ENCODE data around the gene TSPAN9. TPM values are rescaled to one million over a fixed set of nuclear protein-coding genes. Genes with fewer than 3 reads are reported as not detected.

TSPAN9 gene
- total and polyA plus RNA-seq, 4 donors = 17.4 to 62.9 (median 34.2) TPM

DNA sequence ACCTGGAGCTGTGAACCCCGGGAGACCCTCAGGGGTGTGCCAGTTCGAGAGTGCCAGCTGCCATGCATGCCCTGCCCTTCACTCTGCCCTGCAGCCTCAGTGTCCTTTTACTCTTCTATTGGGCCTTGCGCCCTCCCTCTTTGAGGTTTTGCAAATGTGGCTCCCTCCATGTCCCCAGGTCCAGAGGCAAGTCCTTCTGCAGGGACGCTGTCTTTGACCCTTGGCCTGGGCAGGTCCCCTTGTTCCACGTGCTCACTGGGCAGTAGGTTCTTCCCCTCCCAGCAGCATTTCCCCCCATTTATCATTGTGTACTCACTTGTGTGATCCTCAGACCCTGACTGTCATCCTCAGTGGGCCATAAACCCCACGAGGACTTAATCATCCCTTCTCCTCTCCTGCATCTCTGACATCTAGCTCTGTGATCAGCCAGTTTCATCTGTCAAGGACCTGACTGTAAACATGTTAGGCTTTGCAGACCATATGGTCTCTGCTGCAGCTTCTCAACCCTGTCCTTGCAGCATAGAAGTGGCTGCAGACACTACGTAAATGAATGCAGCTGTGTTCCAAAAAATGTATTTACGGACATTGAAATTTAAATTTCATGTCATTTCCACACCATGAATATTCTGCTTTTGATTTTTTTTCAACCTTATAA lies 36.6 kb downstream of the TSPAN9 start:
- DNase-seq (ENCODE audit: low spot score) = no peak
- H3K4me1 ChIP-seq (ENCODE audit: control insufficient read depth in 4 of 4, insufficient read depth in 4 of 4, low read length in 3 of 4) = peaks cover 2 to 44% (median 32%) of the 10 kb centered on the region in 4 donors
- 66% methylated on average over 8 of the region's 8 CpGs for WGBS

More for the DNA sequence above, 36.6 kb downstream of the TSPAN9 start:
- Histone ChIP-seq H3K36me3 (ENCODE audit: control insufficient read depth in 4 of 4, insufficient read depth in 3 of 4, low read depth in 1 of 4, low read length in 3 of 4) (peaks cover 0 to 3% (median 0%) of the 10 kb centered on the region in 4 donors), H3K9ac (ENCODE audit: low read depth in 1 of 2, low read length in 2 of 2) (no peak overlapping the region), H3K27ac (ENCODE audit: low read depth in 1 of 2, low read length in 2 of 2) (no peak overlapping the region), H3K4me3 (ENCODE audit: low read depth in 1 of 3, low read length in 3 of 3) (no peak overlapping the region), H3K27me3 (ENCODE audit: control insufficient read depth in 4 of 4, insufficient read depth in 4 of 4, low read length in 3 of 4) (no peaks in the 10 kb centered on the region), H3K9me3 (ENCODE audit: control insufficient read depth in 4 of 4, low read length in 3 of 4) (no peaks in the 10 kb centered on the region)
- TF ChIP-seq SP1 (IDR thresholded peaks at IDR 0.05) (peak; percentile 33), CTCF (IDR thresholded peaks at IDR 0.05; ENCODE audit: low read depth, low read length, missing input control) (no peak), GABPA (IDR thresholded peaks at IDR 0.05 in 1 of 2, conservative IDR thresholded peaks at IDR 0.05 in 1 of 2) (no peak), RXRA (IDR thresholded peaks at IDR 0.05) (peak; percentile 48 to 88), NR2F2 (IDR thresholded peaks at IDR 0.05) (no peak), FOXA1 (IDR thresholded peaks at IDR 0.05) (peak; percentile 12), JUND (IDR thresholded peaks at IDR 0.05) (no peak), EGR1 (IDR thresholded peaks at IDR 0.05; ENCODE audit: low read depth in 2 of 2) (no peak), TAF1 (conservative IDR thresholded peaks at IDR 0.05) (no peak), HNF4G (IDR thresholded peaks at IDR 0.05) (peak; percentile 12), RAD21 (IDR thresholded peaks at IDR 0.05) (no peak), FOXA2 (IDR thresholded peaks at IDR 0.05) (no peak), YY1 (IDR thresholded peaks at IDR 0.05) (peak; percentile 62), HNF4A (conservative IDR thresholded peaks at IDR 0.05) (peak; percentile 84 to 95)
- TF ChIP-seq, protein P1, sequence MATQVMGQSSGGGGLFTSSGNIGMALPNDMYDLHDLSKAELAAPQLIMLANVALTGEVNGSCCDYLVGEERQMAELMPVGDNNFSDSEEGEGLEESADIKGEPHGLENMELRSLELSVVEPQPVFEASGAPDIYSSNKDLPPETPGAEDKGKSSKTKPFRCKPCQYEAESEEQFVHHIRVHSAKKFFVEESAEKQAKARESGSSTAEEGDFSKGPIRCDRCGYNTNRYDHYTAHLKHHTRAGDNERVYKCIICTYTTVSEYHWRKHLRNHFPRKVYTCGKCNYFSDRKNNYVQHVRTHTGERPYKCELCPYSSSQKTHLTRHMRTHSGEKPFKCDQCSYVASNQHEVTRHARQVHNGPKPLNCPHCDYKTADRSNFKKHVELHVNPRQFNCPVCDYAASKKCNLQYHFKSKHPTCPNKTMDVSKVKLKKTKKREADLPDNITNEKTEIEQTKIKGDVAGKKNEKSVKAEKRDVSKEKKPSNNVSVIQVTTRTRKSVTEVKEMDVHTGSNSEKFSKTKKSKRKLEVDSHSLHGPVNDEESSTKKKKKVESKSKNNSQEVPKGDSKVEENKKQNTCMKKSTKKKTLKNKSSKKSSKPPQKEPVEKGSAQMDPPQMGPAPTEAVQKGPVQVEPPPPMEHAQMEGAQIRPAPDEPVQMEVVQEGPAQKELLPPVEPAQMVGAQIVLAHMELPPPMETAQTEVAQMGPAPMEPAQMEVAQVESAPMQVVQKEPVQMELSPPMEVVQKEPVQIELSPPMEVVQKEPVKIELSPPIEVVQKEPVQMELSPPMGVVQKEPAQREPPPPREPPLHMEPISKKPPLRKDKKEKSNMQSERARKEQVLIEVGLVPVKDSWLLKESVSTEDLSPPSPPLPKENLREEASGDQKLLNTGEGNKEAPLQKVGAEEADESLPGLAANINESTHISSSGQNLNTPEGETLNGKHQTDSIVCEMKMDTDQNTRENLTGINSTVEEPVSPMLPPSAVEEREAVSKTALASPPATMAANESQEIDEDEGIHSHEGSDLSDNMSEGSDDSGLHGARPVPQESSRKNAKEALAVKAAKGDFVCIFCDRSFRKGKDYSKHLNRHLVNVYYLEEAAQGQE (IDR thresholded peaks at IDR 0.05) = peak; percentile 20
- TF ChIP-seq, protein P2, sequence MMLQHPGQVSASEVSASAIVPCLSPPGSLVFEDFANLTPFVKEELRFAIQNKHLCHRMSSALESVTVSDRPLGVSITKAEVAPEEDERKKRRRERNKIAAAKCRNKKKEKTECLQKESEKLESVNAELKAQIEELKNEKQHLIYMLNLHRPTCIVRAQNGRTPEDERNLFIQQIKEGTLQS (IDR thresholded peaks at IDR 0.05) = no peak
- TF ChIP-seq, protein P3, sequence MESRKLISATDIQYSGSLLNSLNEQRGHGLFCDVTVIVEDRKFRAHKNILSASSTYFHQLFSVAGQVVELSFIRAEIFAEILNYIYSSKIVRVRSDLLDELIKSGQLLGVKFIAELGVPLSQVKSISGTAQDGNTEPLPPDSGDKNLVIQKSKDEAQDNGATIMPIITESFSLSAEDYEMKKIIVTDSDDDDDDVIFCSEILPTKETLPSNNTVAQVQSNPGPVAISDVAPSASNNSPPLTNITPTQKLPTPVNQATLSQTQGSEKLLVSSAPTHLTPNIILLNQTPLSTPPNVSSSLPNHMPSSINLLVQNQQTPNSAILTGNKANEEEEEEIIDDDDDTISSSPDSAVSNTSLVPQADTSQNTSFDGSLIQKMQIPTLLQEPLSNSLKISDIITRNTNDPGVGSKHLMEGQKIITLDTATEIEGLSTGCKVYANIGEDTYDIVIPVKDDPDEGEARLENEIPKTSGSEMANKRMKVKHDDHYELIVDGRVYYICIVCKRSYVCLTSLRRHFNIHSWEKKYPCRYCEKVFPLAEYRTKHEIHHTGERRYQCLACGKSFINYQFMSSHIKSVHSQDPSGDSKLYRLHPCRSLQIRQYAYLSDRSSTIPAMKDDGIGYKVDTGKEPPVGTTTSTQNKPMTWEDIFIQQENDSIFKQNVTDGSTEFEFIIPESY (IDR thresholded peaks at IDR 0.05) = no peak
- TF ChIP-seq, protein P4, sequence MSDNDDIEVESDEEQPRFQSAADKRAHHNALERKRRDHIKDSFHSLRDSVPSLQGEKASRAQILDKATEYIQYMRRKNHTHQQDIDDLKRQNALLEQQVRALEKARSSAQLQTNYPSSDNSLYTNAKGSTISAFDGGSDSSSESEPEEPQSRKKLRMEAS (IDR thresholded peaks at IDR 0.05) = peak; percentile 69

Data from liver (tissue), 9 donors.